ENCODE results near the gene CDH4.
"Not testable (repeated sequence)": the region's sequence is repeated elsewhere in the genome, so short reads cannot be mapped to it uniquely, and the experiment has no call there.

CDH4 gene

GRCh38 chr20:61965606-61966491, 713.8 kb downstream of the CDH4 start:
- DNase-seq, result no peak

GRCh38 chr20:61966492-61967244, 714.6 kb downstream of the CDH4 start:
- no peak for DNase-seq

- DNase-seq, result no peak
Observed at GRCh38 chr20:61967300-61967699, 715.2 kb downstream of the CDH4 start.

DNA sequence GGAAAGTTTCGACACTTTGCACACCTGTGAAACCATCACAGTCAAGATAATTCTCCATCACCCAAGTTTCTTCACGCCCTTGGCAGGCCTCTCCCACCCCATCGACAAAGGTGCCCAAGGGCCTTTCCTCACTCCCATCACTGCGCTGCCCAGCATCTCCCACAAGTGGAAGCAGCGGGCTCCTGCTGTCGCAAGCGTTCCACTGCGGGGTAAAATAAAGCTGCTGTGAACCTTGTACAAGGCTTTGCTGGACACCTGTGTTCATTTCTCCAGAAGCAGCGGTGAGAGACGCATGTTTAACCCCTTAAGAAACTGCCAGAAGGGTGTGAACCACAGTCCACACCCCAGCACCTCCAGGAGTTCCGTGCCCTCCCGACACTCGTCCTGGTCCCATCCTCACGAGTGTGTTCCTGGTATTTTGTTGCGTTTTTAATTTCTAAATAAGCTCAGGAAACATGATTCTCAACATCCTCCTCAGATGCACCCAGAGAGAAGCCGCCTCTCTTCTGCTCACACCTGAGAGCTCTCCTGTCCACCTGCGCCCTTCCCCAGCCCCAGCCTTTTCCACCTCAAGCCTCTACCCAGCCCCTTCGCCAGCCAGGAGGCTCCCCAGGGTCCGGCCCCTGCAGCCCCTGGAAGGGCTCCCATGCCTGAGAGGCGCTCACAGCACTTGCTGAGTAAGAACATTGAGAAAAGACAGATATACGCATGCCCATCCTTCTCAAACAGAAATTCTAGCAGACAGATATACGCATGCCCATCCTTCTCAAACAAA, 716.2 kb downstream of the CDH4 start:
- no peak for DNase-seq

- no peak for DNase-seq
Observed at GRCh38 chr20:61968932-61969331, 716.9 kb downstream of the CDH4 start.

DNA sequence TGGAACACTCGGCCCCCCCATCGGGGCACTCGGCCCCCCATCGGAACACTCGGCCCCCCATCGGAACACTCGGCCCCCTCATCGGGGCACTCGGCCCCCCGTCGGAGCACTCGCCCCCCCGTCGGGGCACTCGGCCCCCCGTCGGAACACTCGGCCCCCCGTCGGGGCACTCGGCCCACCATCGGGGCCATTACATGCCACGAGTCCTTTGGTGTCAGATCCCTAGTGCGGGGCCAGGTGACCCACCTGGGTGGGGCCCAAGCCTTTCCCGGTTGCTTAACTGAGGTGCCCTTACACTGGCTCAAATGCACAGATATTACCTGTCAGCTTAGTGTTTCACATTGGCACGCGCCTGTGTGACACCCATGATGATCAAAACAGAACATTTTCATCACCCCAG, 717.7 kb downstream of the CDH4 start:
- no peak for DNase-seq

DNA sequence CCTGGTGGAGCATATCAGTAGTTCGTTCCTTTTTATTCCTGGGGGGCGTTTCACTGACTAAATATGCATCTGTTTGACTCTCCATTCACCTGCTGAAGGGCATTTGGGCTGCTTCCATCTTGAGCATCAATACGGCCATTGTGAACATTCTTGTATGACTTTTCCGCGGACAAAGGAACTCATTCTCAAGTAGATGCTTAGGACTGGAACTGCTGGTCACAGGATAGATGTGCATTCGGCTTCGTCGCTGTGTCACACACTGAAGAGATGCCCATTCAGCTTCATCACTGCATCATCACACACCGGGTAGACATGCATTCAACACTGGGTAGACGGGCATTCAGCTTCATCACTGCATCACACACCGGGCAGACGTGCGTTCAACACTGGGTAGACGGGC, 718.3 kb downstream of the CDH4 start:
- DNase-seq, result no peak

GRCh38 chr20:61971595-61971994, 719.5 kb downstream of the CDH4 start:
- DNase-seq, result not testable (repeated sequence)

GRCh38 chr20:61972636-61973508, 720.8 kb downstream of the CDH4 start:
- DNase-seq, result no peak

- DNase-seq, result no peak
Observed at GRCh38 chr20:61973515-61974356, 721.7 kb downstream of the CDH4 start.

GRCh38 chr20:61974357-61974665, 722.2 kb downstream of the CDH4 start:
- no peak for DNase-seq

- DNase-seq, result peak; percentile 45
Observed at GRCh38 chr20:61975407-61976129, 723.5 kb downstream of the CDH4 start.

DNA sequence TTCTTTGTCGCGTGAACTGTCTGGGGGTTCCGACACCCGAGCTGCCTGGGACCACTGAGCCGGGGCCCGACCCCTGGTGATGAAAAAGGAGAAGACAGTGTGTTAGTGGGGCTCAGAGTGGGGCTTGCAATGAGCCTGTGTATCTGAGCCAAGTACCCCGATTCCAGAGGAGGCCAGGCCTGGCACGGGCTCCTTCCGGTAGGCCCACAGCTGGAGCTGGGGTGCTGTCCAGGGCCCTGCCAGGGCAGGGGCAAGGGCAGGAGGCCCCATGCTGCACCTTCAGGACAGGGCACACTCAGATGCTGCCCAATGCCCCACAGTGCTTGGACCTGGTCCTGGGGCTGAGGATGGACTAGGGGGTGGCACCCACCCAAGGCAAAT, 724.2 kb downstream of the CDH4 start:
- DNase-seq, result no peak

DNA sequence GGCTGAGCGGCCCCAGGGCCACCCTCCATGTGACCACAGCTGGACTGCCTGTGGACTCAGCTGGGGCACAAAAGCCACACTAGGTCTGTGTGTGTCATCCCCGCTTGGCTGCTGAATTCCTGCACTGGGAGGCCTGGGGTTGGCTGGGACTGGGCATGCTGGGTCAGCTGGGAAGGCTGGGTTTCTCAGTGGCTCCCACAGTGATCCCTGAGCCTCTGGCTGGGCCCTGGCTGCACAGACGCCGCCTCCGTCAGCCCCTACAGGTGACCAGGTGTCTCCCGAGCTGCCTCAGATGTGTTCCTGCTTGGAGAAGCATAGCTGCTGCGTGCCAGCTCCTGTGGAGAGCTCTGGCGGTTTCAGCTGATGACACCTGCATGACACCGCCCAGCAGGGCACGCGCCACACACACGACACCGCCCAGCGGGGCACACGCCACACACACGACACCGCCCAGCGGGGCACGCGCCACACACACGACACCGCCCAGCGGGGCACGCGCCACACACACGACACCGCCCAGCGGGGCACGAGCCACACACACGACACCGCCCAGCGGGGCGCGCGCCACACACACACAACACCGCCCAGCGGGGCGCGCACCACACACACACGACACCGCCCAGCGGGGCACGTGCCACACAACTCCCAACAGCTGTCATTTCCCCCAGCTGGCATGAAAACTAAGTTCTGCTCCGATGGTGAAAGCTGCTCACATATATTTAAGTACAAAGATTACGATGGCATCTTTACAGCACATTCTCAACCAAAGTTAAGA, 724.8 kb downstream of the CDH4 start:
- no peak for DNase-seq

DNA sequence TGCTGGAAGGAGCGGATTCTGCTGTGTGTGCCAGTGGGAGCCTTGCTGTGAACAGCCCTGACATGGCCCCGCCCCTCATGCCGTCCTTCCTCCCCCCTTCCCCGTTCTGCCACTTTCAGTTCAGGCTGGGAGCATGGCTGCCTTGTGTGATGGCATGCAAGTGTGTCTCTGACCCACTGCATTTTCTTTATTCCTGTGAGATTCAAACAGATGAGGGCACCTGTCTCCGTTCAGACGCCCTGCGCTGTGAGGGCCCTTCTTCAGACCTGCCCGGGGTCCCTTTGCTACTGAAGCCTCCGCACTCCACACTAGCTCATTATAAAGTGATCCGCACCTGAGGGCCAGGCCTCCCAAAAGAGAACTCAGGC, 725.3 kb downstream of the CDH4 start:
- no peak for DNase-seq

DNA sequence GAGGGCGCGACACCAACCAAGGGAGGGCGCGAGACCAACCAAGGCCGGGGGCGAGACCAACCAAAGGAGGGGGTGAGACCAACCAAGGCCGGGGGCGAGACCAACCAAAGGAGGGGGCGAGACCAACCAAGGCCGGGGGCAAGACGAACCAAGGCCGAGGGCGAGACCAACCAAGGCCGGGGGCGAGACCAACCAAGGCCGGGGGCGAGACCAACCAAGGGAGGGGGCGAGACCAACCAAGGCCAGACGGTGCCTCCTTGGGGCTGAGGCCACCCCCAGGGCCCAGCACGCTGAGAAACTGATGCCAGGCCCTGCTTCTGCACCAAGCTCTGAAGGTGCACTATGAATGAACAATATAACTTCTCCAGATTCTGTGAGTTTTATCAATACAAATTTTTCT, 726.4 kb downstream of the CDH4 start:
- no peak for DNase-seq

DNA sequence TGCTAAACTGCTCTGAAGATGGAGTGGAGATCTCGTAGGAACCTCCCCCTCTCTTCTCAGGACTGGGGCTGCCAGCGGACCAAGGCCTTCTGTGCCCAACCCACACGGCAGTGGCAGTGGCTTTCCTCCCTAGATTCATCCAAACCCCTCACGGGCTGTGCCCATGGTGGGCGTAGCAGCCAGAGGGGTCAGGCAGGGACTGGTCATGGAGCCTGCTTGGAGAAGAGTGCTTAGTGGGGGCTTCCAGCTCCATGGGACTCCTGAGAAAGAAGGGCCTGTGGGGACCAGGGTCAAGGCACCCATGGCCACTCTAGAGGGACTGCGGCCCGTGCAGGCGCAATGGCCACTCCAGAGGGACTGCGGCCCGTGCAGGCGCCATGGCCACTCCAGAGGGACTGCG, 727.0 kb downstream of the CDH4 start:
- no peak for DNase-seq

- no peak for DNase-seq
Observed at GRCh38 chr20:61979701-61980635, 727.9 kb downstream of the CDH4 start.

All from NCI-H774 (cell line).